ENCODE measurements around the gene KRTAP13-1.

The KRTAP13-1 gene

GRCh38 chr21:30395731-30396130 lies at the start of gene KRTAP13-1:
Gene KRTAP13-1, plus strand, starts transcription at chr21:30396031. Its CDS starts 56 bp downstream, at chr21:30396087.
- DNase-seq: no peak
- in situ Hi-C loops (cut with HindIII; ENCODE audit: low pct_ligation_motif_present, low pct_unique_long_range_greater_than_20kb, low sequenced_read_pairs): no loop called here

- no peak for DNase-seq
Observed at GRCh38 chr21:30348506-30348905, 47.3 kb upstream of the KRTAP13-1 start, which contains the start of gene KRTAP23-1. Gene KRTAP23-1, minus strand, starts transcription at chr21:30348606. Its CDS starts 0 bp downstream, at chr21:30348606.

GRCh38 chr21:30349572-30349971 lies 46.3 kb upstream of the KRTAP13-1 start:
- no peak for DNase-seq
- in situ Hi-C loops (cut with HindIII; ENCODE audit: low pct_ligation_motif_present, low pct_unique_long_range_greater_than_20kb, low sequenced_read_pairs): no loop called here

More at GRCh38 chr21:30348506-30348905, 47.3 kb upstream of the KRTAP13-1 start, which contains the start of gene KRTAP23-1:
- in situ Hi-C loops (cut with HindIII; ENCODE audit: low pct_ligation_motif_present, low pct_unique_long_range_greater_than_20kb, low sequenced_read_pairs): no loop called here

GRCh38 chr21:30351534-30351933 lies 44.3 kb upstream of the KRTAP13-1 start:
- no peak for DNase-seq
- in situ Hi-C loops (cut with HindIII; ENCODE audit: low pct_ligation_motif_present, low pct_unique_long_range_greater_than_20kb, low sequenced_read_pairs): no loop called here

- in situ Hi-C loops (cut with HindIII; ENCODE audit: low pct_ligation_motif_present, low pct_unique_long_range_greater_than_20kb, low sequenced_read_pairs): no loop called here
- DNase-seq: no peak
Observed at GRCh38 chr21:30354308-30355005, 41.4 kb upstream of the KRTAP13-1 start.

- no peak for DNase-seq
- in situ Hi-C loops (cut with HindIII; ENCODE audit: low pct_ligation_motif_present, low pct_unique_long_range_greater_than_20kb, low sequenced_read_pairs): no loop called here
Observed at GRCh38 chr21:30355906-30356305, 39.9 kb upstream of the KRTAP13-1 start.

- DNase-seq: no peak
- in situ Hi-C loops (cut with HindIII; ENCODE audit: low pct_ligation_motif_present, low pct_unique_long_range_greater_than_20kb, low sequenced_read_pairs): no loop called here
Observed at GRCh38 chr21:30372139-30372770, 23.6 kb upstream of the KRTAP13-1 start, which contains the start of gene KRTAP13-2. Gene KRTAP13-2, minus strand, starts transcription at chr21:30372271. Its CDS starts 58 bp downstream, at chr21:30372213.

- no peak for DNase-seq
Observed at GRCh38 chr21:30382201-30382600, 13.6 kb upstream of the KRTAP13-1 start.

GRCh38 chr21:30391492-30392025 lies 4.3 kb upstream of the KRTAP13-1 start:
- in situ Hi-C loops (cut with HindIII; ENCODE audit: low pct_ligation_motif_present, low pct_unique_long_range_greater_than_20kb, low sequenced_read_pairs): no loop called here
- no peak for DNase-seq

More at GRCh38 chr21:30382201-30382600, 13.6 kb upstream of the KRTAP13-1 start:
- in situ Hi-C loops (cut with HindIII; ENCODE audit: low pct_ligation_motif_present, low pct_unique_long_range_greater_than_20kb, low sequenced_read_pairs): no loop called here

- in situ Hi-C loops (cut with HindIII; ENCODE audit: low pct_ligation_motif_present, low pct_unique_long_range_greater_than_20kb, low sequenced_read_pairs): no loop called here
- DNase-seq: peak; percentile 26
Observed at GRCh38 chr21:30408782-30409494, 13.1 kb downstream of the KRTAP13-1 start.

GRCh38 chr21:30415993-30416392 lies 20.2 kb downstream of the KRTAP13-1 start:
- in situ Hi-C loops (cut with HindIII; ENCODE audit: low pct_ligation_motif_present, low pct_unique_long_range_greater_than_20kb, low sequenced_read_pairs): no loop called here
- DNase-seq: no peak

- in situ Hi-C loops (cut with HindIII; ENCODE audit: low pct_ligation_motif_present, low pct_unique_long_range_greater_than_20kb, low sequenced_read_pairs): no loop called here
- DNase-seq: no peak
Observed at GRCh38 chr21:30425826-30426225, 30.0 kb downstream of the KRTAP13-1 start, which contains the start of gene KRTAP13-3. Gene KRTAP13-3, minus strand, starts transcription at chr21:30425926. Its CDS starts 14 bp downstream, at chr21:30425912.

GRCh38 chr21:30426731-30427130 lies 30.9 kb downstream of the KRTAP13-1 start:
- in situ Hi-C loops (cut with HindIII; ENCODE audit: low pct_ligation_motif_present, low pct_unique_long_range_greater_than_20kb, low sequenced_read_pairs): no loop called here
- no peak for DNase-seq

- DNase-seq: no peak
- in situ Hi-C loops (cut with HindIII; ENCODE audit: low pct_ligation_motif_present, low pct_unique_long_range_greater_than_20kb, low sequenced_read_pairs): no loop called here
Observed at GRCh38 chr21:30430170-30430655, 34.4 kb downstream of the KRTAP13-1 start, which contains the start of gene KRTAP13-4. Gene KRTAP13-4, plus strand, starts transcription at chr21:30430220. Its CDS starts 56 bp downstream, at chr21:30430276.

GRCh38 chr21:30434033-30434631 lies 38.3 kb downstream of the KRTAP13-1 start:
- in situ Hi-C loops (cut with HindIII; ENCODE audit: low pct_ligation_motif_present, low pct_unique_long_range_greater_than_20kb, low sequenced_read_pairs): no loop called here
- DNase-seq: peak; percentile 46

- DNase-seq: no peak
- in situ Hi-C loops (cut with HindIII; ENCODE audit: low pct_ligation_motif_present, low pct_unique_long_range_greater_than_20kb, low sequenced_read_pairs): no loop called here
Observed at GRCh38 chr21:30437010-30437565, 41.3 kb downstream of the KRTAP13-1 start.

GRCh38 chr21:30439975-30440374 lies 44.1 kb downstream of the KRTAP13-1 start, which contains the start of gene KRTAP15-1:
Gene KRTAP15-1, plus strand, starts transcription at chr21:30440275. Its CDS starts 53 bp downstream, at chr21:30440328.
- DNase-seq: no peak
- in situ Hi-C loops (cut with HindIII; ENCODE audit: low pct_ligation_motif_present, low pct_unique_long_range_greater_than_20kb, low sequenced_read_pairs): no loop called here

- DNase-seq: no peak
- in situ Hi-C loops (cut with HindIII; ENCODE audit: low pct_ligation_motif_present, low pct_unique_long_range_greater_than_20kb, low sequenced_read_pairs): no loop called here
Observed at GRCh38 chr21:30443226-30443625, 47.4 kb downstream of the KRTAP13-1 start.
